B cell (primary cell): ENCODE measurements around the gene COL1A1. TPM values are rescaled to one million over a fixed set of nuclear protein-coding genes. Genes with fewer than 3 reads are reported as not detected.

Source experiments
- polyA plus RNA-seq: library from polyadenylated mRNA; depleted of rRNA; stranded (reverse); fragments of >200 nt; gene quantifications from 2 replicates; pipeline ENCODE4 v1.2.3, GENCODE V29; 2012
- small RNA-seq: library from RNA; depleted of rRNA; stranded (forward); fragments of <200 nt; gene quantifications from one replicate; pipeline ENCODE3, GENCODE V24; 2012; ENCODE audit warnings: low replicate concordance, low read depth; ENCODE audit not compliant: insufficient read length
- total RNA-seq, 2 donors: library from RNA; stranded (reverse); fragments of 120-200 nt in 1 of 2; gene quantifications; 1 replicate in 1 of 2; 2 replicates in 1 of 2; pipeline versions ENCODE4 v1.2.3 to v1.2.4, GENCODE V29; 2013 to 2022

Gene COL1A1
- total and polyA plus RNA-seq, 2 donors (not counting 1 experiment from before 2014, with no cell fraction given): 0.66 to 9.1 TPM

Small RNAs within 50 kb of the gene (small RNA-seq; reads per million reads assigned to genes)
- gene SUMO2P7: not detected

Other genes starting within 250 kb of the COL1A1 start
- gene DLX4, start 232.4 kb downstream of the COL1A1 start, total RNA-seq: 0.17 and 0.53 TPM in 2 replicates
- gene DLX4, start 232.4 kb downstream of the COL1A1 start, polyA plus RNA-seq: 0.30 and 0.88 TPM in 2 replicates
- not detected in 2 replicates for gene DLX3, start 206.4 kb downstream of the COL1A1 start, total RNA-seq
- not detected in 2 replicates for gene DLX3, start 206.4 kb downstream of the COL1A1 start, polyA plus RNA-seq
- gene ITGA3, start 145.5 kb downstream of the COL1A1 start, total RNA-seq: 11.9 and 13.0 TPM in 2 replicates
- gene ITGA3, start 145.5 kb downstream of the COL1A1 start, polyA plus RNA-seq: 4.7 and 13.3 TPM in 2 replicates
- gene PDK2, start 106.3 kb downstream of the COL1A1 start, total RNA-seq: 35.2 and 36.7 TPM in 2 replicates
- 62.8 and 73.2 TPM in 2 replicates for gene PDK2, start 106.3 kb downstream of the COL1A1 start, polyA plus RNA-seq
- 0.78 and 0.89 TPM in 2 replicates for gene SAMD14, start 71.5 kb downstream of the COL1A1 start, total RNA-seq
- gene SAMD14, start 71.5 kb downstream of the COL1A1 start, polyA plus RNA-seq: 0.06 and 0.13 TPM in 2 replicates
- 217 and 220 TPM in 2 replicates for gene PPP1R9B, start 51.0 kb downstream of the COL1A1 start, total RNA-seq
- 80.7 and 123 TPM in 2 replicates for gene PPP1R9B, start 51.0 kb downstream of the COL1A1 start, polyA plus RNA-seq
- 3.8 and 4.4 TPM in 2 replicates for gene SGCA, start 35.6 kb downstream of the COL1A1 start, total RNA-seq
- 4.5 and 6.0 TPM in 2 replicates for gene SGCA, start 35.6 kb downstream of the COL1A1 start, polyA plus RNA-seq
- gene TMEM92, start 72.8 kb upstream of the COL1A1 start, total RNA-seq: not detected in 2 replicates
- not detected in 2 replicates for gene TMEM92, start 72.8 kb upstream of the COL1A1 start, polyA plus RNA-seq
- 29.9 and 30.3 TPM in 2 replicates for gene XYLT2, start 144.5 kb upstream of the COL1A1 start, total RNA-seq
- 15.5 and 21.5 TPM in 2 replicates for gene XYLT2, start 144.5 kb upstream of the COL1A1 start, polyA plus RNA-seq
- gene MRPL27, start 171.6 kb upstream of the COL1A1 start, total RNA-seq: 33.5 and 40.2 TPM in 2 replicates
- gene MRPL27, start 171.6 kb upstream of the COL1A1 start, polyA plus RNA-seq: 19.8 and 32.5 TPM in 2 replicates
- 2.3 and 3.4 TPM in 2 replicates for gene EME1, start 171.6 kb upstream of the COL1A1 start, total RNA-seq
- gene EME1, start 171.6 kb upstream of the COL1A1 start, polyA plus RNA-seq: 1.6 and 3.0 TPM in 2 replicates
- gene LRRC59, start 195.9 kb upstream of the COL1A1 start, total RNA-seq: 29.5 and 31.2 TPM in 2 replicates
- gene LRRC59, start 195.9 kb upstream of the COL1A1 start, polyA plus RNA-seq: 27.7 and 47.4 TPM in 2 replicates
- gene ACSF2, start 224.6 kb upstream of the COL1A1 start, total RNA-seq: 66.1 and 82.6 TPM in 2 replicates
- gene ACSF2, start 224.6 kb upstream of the COL1A1 start, polyA plus RNA-seq: 59.6 and 62.1 TPM in 2 replicates